T-helper 9 cell (primary cell): ENCODE data around the gene SLC34A3.

Source experiments
- DNase-seq: peaks from one replicate; pipeline ENCODE4 v3.0.0-alpha.2; 2020

The SLC34A3 gene

DNA sequence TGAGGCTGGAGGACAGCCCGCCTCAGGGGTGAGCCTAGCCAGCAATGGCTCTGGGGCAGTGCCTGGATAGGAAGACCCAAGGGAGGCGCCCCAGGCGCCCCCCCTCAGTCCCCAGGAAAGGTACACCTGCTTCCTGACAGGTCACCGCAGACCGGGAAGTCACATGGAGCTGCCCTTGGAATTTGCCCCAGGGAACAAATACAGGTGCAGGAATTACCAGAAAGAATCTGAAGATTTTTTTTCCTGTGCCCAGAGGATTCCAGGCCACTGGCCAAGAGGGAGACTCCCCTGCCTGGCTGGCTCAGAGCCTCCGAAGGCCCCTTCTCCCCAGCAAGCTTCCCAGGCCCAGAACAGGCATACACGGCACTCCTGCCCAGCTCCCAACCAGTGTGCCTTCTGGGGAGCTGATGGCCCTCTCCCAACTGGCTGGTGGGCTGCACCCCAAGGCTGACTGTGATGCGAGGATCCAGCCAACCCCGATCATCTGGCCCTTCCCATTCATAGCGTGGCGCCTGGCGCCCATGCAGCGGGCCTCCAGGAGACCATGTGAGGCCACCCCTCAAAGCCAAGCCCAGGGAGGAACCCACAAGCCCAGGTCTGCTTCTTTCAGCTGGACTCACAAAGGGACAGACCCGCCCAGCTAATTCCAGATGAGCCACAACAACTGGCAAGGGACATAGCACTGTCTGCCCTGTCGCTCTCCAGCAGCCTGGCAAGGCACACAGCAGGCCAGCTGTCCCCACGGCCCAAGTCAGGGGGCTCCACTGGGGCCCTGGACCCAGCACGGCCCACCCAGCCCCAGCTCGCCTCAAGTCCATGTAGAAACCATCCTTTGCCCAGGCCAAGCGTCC lies 32.4 kb upstream of the SLC34A3 start:
- no peak for DNase-seq

DNA sequence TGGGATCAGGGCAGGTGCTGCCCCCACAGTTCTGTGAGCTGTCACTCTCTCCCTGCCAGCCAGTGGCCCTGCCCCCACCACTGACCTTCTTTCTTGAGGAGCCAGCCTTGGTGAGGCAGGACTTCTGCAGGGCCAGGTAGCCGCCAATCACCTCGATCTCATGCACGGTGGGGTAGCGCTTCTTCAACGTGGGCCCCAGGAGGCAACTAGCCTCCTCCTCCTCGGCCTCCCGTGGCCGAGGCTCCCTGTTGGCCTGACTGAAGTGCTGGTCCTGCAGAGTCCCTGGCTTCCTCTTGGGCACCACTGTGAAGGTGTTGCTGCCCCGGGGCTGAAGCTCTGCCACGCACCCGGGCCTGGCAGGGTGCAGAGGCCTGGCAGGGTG lies 31.8 kb upstream of the SLC34A3 start:
- DNase-seq, result no peak

DNA sequence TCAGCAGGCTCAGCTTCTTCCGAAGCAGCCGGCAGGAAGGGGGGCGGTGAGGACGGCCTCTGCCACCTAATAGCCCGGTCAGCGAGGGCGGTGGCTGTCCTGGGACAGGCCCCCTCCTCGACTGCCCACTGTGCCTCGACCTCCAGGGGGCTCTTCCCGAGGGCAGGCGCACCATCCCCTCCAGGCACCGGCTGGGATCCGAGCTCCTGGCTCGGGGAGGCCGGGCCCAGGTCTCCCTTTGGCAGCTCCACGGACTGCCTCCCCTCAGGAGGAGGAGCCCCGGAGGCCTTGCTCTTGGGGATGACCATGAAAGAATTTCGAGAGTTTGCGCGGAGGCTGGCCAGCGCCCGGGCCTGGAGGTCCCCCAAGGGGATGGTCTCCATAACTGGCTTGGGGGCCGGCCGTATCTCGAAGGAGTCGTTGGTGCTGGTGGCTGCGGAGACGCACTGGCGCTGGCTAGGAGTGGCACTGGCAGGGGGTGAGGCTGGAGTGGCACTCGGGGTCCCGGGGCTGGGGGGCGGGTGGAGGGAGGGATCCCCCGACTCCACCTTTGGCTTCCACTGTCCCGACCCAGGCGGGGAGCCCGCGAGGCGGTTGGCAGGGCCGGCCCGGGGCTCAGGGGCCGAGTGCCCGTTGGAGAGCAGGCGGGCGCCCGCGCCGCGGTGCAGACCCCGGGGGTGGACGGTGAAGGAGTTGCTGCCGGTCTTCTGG lies 31.1 kb upstream of the SLC34A3 start:
- no peak for DNase-seq

DNA sequence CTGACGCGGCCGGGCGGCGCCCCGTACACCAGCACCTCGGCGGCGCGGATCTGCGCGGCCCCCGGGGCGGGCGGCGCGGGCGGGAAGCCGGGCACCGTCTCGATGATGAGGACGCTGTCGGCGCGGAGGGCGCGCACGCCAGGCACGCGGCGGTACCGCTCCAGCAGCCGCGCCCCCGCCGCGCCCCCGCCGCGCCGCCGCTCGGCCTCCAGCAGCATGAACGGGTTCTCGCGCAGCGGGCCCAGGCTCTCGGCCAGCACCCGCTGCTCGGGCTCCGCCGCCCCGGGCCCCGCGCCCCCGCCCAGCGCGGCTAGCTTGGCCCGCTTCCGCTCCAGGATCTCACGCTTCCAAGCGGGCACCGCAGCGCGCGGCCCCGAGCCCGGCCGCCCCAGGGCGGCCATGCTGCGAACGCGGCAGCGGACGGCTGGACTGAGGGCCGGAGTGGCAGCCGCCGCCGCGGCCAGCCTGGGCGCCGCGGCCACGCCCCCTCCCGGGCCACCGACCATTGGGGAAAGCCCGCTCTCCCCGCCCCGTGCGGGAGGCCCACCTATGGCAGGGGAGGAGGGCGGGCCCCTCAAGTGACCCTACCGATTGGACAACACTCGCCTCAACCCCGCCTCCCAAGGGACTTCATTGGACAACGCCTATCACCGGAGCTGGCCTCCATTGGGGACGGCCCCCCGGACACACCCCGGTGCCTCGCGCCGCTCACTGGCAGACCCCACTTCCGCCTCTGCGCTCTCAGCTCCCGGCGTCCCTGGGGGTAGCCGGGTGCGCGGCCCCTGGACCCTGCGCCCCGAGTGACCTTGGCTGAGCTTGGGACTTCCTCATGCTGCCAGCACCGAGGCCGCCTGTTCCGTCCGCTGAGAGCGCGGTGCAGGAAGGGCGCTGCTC lies 30.1 kb upstream of the SLC34A3 start, which contains the start of gene TPRN:
Gene TPRN (minus strand): TSS at position 431 of the 894 bp plus-strand sequence. CDS start 30 bp downstream, at position 401.
- peak; percentile 96 for DNase-seq

DNA sequence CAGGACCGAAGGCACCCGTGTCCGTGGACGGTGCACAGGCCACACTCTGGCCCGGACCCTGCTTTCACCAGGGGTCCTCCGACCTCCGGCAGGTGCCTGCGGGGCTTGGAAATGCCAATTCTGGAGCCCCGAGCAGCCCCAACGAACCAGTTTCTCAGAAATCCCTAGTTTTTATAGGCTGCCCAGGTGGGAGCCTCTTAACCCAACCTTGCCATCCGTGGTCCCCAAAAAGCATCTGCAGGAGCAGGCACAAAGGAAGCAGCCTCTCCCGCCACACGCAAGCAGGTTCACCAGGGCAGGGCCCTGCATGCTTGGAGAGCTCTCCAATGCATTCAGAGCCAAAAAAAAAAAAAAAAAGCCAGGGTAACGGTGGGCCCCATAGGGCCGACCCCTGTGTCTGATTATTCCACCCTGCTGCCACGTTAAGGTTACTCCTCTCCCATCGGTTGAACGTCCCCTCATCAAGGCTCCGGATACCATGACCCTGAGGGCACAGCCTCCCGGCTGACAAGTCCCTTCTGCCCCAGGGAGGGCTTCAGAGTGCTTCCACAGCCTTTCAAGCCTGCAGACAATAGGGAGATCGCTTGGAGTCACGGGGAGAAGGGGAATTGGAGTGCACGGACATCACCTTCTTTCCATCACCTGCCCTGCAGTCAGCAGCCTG lies 29.4 kb upstream of the SLC34A3 start:
- no peak for DNase-seq

DNA sequence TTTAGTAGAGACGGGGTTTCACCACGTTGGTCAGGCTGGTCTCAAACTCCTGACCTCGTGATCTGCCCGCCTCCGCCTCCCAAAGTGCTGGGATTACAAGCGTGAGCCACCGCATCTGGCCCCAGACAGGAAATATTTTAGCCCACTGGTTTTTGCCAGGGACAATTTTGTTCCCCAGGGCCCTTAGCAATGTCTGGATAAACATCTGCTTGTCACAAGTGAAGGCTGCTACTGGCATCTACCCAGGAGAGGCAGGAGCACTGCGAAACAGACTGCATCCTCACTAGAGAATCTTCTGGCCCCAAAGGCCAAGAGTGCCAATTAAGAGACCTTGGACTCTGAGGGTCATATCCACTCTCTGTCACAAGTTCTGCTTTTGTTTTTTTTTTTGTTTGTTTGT lies 27.7 kb upstream of the SLC34A3 start:
- no peak for DNase-seq

DNA sequence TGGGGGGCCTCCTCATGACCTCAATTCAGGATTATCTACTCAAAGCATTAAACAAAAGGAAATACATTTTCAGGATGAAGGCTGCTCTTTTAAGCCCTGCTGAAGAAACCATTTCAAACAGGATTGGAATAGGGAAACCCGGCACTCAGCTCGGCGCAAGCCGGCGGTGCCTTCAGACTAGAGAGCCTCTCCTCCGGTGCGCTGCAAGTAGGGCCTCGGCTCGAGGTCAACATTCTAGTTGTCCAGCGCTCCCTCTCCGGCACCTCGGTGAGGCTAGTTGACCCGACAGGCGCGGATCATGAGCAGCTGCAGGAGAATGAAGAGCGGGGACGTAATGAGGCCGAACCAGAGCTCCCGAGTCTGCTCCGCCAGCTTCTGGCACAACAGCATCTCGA lies 26.0 kb upstream of the SLC34A3 start:
- DNase-seq, result no peak

DNA sequence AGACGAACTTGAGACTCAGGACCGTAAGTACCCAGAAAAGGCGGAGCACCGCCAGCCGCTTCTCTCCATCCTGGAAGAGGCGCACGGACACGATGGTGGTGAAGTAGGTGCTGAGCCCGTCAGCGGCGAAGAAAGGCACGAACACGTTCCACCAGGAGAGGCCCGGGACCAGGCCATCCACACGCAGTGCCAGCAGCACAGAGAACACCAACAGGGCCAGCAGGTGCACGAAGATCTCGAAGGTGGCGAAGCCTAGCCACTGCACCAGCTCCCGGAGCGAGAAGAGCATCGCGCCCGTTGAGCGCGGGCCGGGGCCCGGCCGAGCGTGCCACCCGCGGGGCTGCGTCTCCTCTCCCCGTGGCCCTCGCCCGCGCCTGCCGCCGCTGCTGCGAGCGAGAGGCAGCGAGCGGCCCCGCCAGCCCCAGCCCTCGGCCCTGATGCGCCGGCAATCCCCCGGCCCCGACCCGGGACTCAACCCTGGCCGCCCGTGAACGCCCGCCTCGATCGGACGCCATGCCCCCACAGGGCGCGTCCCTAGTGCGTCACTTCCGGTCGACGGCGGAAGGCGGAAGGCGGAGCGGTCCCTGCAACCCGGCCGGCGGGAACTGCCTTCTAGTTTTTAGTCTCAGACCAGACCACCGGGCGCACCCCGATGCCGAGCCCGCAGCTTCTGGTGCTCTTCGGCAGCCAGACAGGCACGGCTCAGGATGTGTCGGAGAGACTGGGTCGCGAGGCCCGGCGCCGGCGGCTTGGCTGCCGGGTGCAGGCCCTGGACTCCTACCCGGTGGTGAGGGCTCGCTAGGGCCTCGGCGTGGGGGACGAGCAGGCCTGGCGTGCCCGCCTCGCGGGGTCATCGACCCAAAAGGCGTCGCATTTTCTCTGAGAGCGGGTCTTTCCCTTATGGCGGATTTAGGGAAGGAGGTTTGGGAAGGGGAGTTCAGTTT lies 25.3 kb upstream of the SLC34A3 start, which contains the start of the genes NDOR1 and TMEM203:
Gene NDOR1 (plus strand): TSS at position 575 of the 944 bp plus-strand sequence. CDS start 78 bp downstream, at position 653.
Gene TMEM203 (minus strand): TSS at position 523 of the 944 bp plus-strand sequence. CDS start 234 bp downstream, at position 289.
- DNase-seq, result peak; percentile 96

DNA sequence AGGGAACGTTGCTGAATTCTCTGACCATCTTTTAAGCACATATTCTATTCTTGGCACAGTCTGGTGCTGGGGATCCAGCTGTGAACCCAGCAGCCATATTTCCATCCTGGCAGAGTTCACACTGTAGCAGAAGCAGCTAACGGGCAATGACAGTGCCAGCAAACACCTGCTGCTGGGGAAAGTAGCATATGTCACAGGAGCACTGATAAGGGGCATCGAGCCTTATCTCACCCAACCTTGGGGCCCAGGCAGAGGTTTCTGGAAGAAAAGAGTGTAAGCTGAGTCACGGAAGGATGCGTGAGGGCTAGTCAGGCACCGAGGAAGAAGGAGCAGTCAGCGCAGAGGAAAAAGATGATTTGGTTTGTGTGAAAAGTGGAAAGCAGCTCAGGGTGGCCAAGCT lies 24.1 kb upstream of the SLC34A3 start:
- no peak for DNase-seq

DNA sequence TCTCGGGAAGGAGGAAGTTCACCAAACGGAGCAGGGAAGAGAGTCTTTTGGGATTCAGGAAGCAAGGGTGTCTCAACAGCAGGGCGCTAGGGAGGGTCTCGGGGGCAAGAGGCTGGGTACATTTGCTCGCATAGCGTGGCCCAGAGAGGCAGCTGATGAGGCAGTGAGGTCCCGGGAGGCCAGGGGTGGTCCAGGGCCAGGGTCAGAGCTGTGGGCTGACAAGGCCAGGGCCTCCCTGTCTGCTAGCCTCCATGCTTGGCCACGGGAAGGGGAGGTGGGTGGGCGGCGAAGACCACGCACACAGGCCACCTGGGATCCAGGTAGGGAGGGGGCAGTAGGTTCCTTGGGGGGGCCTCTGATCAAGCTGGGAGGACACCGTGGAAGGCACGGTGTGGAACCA lies 19.2 kb upstream of the SLC34A3 start:
- DNase-seq, result no peak

DNA sequence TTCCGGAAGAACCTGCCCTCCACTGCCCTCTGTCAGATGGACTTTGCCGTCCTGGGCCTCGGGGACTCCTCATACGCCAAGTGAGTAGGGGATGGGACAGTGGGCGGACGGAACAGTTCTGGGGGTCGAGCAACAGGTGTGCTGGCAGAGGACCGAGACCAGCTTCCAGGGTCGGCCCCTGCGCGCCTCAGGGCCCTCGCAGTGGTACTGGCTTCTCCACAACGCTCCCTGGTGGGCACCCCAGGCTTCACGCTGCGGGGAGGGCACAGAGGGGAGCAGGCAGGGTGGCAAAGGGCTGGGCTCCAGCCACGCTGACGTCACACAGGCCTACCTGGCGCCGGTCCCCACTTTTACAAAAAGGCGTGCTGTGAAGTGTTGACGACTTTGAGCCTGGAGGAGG lies 18.2 kb upstream of the SLC34A3 start:
- DNase-seq, result no peak

DNA sequence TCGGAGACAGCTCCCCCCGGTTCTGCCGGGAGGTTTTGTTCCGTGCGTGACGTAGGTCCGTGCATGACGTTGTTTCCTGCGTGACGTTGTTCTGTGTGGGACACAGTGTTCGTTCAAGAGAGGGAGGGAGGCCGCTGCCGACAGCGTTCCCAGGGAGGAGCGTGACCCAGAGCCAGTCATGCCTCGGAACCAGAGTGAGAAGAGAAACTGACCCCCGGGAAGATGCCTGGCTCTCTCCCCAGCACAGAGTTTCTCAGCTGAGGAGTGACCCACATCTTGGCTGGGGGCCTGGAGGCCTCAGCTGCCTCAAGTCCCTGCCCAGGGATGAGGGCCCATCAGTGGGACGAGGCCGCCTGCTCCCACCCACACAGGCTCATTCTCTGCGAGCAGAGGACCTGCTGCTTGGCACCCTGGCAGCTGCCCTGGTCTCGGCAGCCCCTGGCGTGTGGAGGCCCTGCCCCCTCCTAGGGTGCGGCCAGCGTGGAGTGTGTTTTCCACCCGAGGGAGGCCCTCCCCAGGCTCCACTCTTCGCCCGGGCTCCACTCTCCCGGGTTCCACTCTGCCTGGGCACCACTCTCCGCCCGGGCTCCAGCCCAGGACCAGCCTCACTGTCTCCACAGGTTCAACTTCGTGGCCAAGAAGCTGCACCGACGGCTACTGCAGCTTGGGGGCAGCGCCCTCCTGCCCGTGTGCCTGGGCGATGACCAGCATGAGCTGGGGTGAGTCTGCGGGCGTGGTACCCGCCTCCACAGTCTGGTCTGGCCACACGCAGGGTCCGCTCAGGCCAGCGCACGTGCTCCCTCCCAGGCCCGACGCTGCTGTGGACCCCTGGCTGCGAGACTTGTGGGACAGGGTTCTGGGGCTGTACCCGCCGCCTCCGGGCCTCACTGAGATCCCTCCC lies 17.3 kb upstream of the SLC34A3 start:
- no peak for DNase-seq

DNA sequence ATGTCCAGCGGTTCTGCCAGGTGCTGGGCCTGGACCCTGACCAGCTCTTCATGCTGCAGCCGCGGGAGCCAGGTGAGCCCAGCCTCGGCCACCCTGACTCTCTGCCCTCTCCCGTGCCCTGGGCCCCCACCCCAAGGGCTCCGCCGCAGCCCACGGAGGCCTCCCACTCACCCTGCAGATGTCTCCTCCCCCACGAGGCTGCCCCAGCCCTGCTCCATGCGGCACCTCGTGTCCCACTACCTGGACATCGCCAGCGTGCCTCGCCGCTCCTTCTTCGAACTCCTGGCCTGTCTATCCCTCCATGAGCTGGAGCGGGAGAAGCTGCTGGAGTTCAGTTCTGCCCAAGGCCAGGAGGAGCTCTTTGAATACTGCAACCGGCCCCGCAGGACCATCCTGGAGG lies 16.1 kb upstream of the SLC34A3 start:
- DNase-seq, result no peak

DNA sequence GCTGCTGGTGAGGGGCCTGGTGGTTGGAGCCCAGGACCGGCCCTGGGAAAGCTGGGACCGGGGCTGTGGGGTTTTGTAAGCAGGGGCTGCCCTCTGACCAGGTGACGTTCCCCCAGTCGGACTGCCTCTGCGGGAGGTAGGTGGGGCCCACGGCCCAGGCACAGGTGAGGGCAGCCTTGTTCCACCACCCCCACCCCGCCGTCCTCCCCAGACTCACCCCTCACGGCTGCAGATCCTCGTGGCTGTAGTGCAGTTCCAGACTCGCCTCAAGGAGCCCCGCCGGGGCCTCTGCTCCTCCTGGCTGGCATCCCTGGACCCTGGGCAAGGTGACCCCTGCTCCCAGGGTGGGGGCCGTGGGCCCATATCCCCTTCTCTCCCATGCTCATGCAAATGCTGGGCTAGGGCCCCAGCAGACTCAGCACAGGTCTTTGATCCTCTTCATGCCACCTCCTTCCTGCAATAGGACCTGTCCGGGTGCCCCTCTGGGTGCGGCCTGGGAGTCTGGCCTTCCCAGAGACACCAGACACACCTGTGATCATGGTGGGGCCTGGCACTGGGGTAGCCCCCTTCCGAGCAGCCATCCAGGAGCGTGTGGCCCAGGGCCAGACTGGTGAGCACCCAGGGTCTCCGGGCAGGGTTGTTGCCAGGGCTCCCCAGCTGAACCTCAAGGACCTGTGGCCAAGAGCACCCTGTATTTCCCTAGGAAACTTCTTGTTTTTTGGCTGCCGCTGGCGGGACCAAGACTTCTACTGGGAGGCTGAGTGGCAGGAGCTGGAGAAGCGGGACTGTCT lies 15.3 kb upstream of the SLC34A3 start:
- DNase-seq, result no peak

DNA sequence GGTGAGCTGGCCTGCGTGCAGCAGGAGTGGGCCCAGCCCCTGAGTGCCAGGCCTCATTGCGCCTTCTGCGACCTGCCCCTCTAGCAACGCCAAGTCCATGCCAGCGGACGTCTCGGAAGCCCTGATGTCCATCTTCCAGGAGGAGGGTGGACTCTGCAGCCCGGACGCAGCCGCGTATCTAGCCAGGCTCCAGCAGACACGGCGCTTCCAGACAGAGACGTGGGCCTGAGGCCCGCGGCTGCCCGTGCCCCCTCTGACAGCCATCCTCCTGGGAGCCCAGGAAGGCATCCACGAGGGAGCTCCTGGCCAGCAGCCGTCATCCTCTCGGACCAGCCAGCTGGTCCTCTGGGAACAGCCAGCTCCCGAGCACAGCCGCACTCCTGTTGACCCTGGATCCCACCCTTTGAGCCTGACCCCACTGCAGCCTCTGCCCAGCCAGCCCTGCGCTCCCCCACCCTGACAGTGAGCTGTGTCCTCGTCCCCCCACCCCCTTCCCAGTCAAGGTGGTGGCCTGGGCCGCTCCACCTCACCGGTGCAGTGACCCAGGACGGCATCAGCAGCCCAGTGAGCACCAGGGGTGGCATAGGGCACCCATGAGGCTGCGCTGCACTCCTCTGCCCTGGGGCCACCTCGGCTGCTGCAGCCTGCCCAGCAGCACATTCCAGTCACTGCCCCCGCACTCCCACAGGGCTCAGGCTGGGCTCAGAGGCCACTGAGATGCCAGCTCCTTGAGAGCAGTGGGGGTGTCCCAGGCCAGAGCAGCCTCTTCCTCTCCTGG lies 14.3 kb upstream of the SLC34A3 start:
- DNase-seq, result no peak

DNA sequence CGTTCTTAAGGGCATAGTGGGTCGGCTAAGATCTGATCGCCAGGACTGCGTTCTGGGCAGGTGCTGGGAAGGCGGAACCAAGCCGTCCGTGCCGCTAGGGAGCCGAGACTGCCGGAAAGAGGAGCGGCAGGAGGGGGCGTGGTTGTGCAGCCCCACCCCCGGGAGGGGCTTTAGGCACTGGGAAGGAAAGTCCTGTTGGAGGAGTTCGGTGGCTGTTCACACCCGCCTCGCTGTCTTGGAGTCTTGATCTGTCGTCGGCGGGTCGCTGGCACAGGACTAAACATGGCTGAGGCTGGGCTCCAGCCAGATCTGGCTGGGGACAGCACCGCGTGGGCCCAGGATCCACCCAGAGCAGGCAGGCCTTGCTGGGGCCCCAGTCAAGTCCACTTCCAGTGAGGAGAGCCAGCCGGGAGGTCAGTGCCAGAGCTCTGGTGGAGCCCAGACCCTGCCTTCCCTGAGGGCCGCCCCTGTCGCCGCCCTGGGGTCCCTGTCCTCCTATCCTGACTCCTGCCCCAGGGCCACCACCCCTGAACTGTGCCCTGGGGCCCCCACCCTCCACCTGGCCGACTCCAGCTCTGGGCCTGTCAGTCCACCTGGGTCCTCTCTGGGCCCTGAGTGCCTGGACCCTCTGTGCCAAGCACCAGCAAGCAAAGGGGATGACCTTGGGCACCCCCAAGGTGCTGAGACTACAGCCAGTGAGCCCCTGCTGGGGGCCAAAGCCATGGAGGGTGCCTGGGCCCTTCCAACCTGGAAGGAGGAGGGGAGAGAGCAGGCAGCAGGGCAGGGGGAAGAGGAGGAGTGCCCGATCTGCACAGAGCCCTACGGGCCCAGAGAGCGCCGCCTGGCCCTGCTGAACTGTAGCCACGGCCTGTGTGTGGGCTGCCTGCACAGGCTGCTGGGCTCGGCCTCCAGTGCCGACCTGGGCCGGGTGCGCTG lies 13.2 kb upstream of the SLC34A3 start:
- no peak for DNase-seq

DNA sequence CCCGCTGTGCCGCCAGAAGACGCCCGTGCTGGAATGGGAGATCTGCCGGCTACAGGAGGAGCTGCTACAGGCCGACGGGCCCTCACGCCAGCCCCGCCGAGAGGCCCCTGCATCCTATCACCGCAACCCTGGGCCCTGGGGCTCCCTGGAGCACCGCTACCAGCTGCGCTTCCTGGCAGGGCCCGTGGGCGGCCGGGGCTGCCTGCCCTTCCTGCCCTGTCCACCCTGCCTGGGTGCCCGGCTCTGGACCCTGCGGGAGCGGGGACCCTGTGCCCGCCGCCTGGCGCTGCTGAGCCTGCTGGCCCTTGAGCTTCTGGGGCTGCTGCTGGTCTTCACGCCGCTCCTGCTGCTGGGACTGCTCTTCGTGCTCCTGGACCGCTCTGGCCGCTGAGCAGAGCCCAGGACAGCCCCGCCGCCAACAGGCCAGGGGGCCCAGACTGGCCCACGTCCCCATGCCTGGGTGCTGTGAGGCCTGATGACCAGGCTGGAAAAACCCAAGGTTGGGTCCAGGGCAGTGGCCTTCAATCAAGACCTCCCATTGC lies 12.4 kb upstream of the SLC34A3 start:
- no peak for DNase-seq
